GM13976 (cell line): ENCODE measurements around the gene CCAR1.
"Not testable (repeated sequence)": the region's sequence is repeated elsewhere in the genome, so short reads cannot be mapped to it uniquely, and the experiment has no call there.

Experiments used
- DNase-seq: peaks from one replicate; pipeline ENCODE4 v3.0.0; 2012; ENCODE audit warnings: low spot score
- CTCF ChIP-seq: IDR thresholded peaks from 2 replicates; pipeline ENCODE4 v1.5.1; 2012; ENCODE audit warnings: borderline replicate concordance, mild to moderate bottlenecking; ENCODE audit not compliant: insufficient read depth; ENCODE audit errors: extremely low read depth, missing control alignments, control extremely low read depth
- in situ Hi-C: fragments of 300-500 bp; cut with MboI; formaldehyde crosslinking; loops from one replicate; pipeline ENCODE4 v1.12.0; 2022; ENCODE audit warnings: low sequenced_read_pairs, mixed read lengths, inconsistent platforms; ENCODE audit not compliant: unreplicated experiment

The CCAR1 gene

GRCh38 chr10:68734349-68734748 is 13.3 kb downstream of the CCAR1 start:
- in situ Hi-C loops, result no loop called here
- TF ChIP-seq CTCF, result no peak
- no peak for DNase-seq

GRCh38 chr10:68735119-68735518 is 14.1 kb downstream of the CCAR1 start:
- no peak for TF ChIP-seq CTCF
- DNase-seq, result no peak
- in situ Hi-C loops, result no loop called here

- DNase-seq, in situ Hi-C loops: not testable (repeated sequence)
These were observed 14.7 kb downstream of the CCAR1 start for GRCh38 chr10:68735739-68736138.

- in situ Hi-C loops, DNase-seq: not testable (repeated sequence)
These were observed 19.6 kb downstream of the CCAR1 start for GRCh38 chr10:68740676-68741075.

- in situ Hi-C loops, result no loop called here
These were observed 21.4 kb downstream of the CCAR1 start for GRCh38 chr10:68742397-68742796.

DNA sequence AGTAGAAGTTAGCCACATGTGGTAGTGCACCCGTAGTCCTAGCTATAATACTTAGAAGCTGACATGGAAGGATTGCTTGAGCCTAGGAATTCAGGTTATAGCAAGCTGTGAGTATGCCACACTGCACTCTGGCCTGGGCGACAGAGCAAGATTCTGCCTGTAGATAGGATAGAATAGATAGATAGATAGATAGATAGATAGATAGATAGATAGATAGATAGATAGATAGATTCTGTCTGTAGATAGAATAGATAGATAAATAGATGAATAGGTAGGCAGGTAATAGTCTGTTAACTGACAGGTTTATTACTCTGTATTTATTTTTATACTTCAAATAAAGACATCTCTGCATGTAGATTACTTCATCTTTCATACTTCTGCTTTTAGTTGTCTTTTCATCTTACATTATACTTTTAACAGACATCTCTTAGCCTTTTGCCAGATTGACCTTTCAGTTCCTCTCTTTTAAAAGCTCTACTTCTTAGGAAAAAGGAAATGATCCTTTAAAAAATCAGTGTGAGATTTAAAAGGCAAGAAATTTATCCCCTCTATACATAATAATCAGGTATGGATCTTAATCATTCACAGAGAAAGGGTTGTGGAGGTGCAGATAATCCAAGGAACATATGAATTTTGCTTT is 31.8 kb downstream of the CCAR1 start:
- no peak for DNase-seq
- in situ Hi-C loops, result no loop called here
- no peak for TF ChIP-seq CTCF

More at GRCh38 chr10:68742397-68742796, 21.4 kb downstream of the CCAR1 start:
- DNase-seq, result no peak
- no peak for TF ChIP-seq CTCF

- in situ Hi-C loops, result no loop called here
- no peak for TF ChIP-seq CTCF
These were observed 35.2 kb downstream of the CCAR1 start for GRCh38 chr10:68756246-68756645.

GRCh38 chr10:68756766-68757165 is 35.7 kb downstream of the CCAR1 start:
- no peak for TF ChIP-seq CTCF
- in situ Hi-C loops, result no loop called here
- no peak for DNase-seq

More at GRCh38 chr10:68756246-68756645, 35.2 kb downstream of the CCAR1 start:
- no peak for DNase-seq
